GM12878 (cell line): ENCODE data around the gene DIABLO. TPM values are rescaled to one million over a fixed set of nuclear protein-coding genes. Genes with fewer than 3 reads are reported as not detected.

Source experiments
- ATAC-seq: fragments of 200-7000 bp; cut with Tn5 transposase; 3 replicates; pipeline ENCODE4 v1.9.1; 2020; ENCODE audit warnings: mild to moderate bottlenecking, moderate library complexity
- BruUV-seq: library from RNA; stranded (reverse); fragments of 400-500 nt; replicated peaks from 2 replicates; lab custom pipeline; 2021; lab: Mats Ljungman, UMichigan
- CTCF ChIA-PET: fragments of 300-600 bp; sonication (Branson Sonifier 250); formaldehyde crosslinking; extraction: SDS; loops from one replicate; lab custom pipeline; 2021; ENCODE audit warnings: inconsistent platforms; lab: Yijun Ruan, JAX
- POLR2A ChIA-PET: fragments of 350-600 bp; formaldehyde crosslinking; extraction: SDS; loops from one replicate; lab custom pipeline; 2021; ENCODE audit warnings: inconsistent platforms; lab: Charles Lee
- RAD21 ChIA-PET: fragments of 300-600 bp; sonication (Branson Sonifier 250); formaldehyde crosslinking; loops from one replicate; lab custom pipeline; 2023; ENCODE audit warnings: antibody characterized with exemption; ENCODE audit not compliant: unreplicated experiment; lab: Charles Lee
- SMC1A ChIA-PET: fragments of 300-600 bp; sonication (Branson Sonifier 250); formaldehyde crosslinking; loops from one replicate; lab custom pipeline; 2023; ENCODE audit not compliant: unreplicated experiment, uncharacterized antibody; lab: Charles Lee
- DNase-seq: peaks from one replicate; pipeline ENCODE4 v3.0.0-alpha.2; 2011; ENCODE audit warnings: low read depth, low spot score
- FAIRE-seq: peaks from 3 replicates; lab custom pipeline; 2011; peaks lifted over from hg19 to GRCh38; lab: Jason Lieb, UNC
- H2AFZ ChIP-seq: 2 replicates; pipeline ENCODE4 v1.6.0; 2011; ENCODE audit warnings: low read depth, low read length, control low read depth; ENCODE audit not compliant: control insufficient read depth
- H3K27ac ChIP-seq: 2 replicates; pipeline ENCODE4 v1.5.1; 2011; ENCODE audit warnings: control low read depth; ENCODE audit not compliant: control insufficient read depth, insufficient read depth
- H3K27me3 ChIP-seq, 2 experiments: replicated peaks in 1 of 2; 2 replicates each; pipeline versions ENCODE4 v1.6.0 to v1.6.1; 2011; ENCODE audit warnings: low read length in 1 of 2; ENCODE audit not compliant: control insufficient read depth in 2 of 2, insufficient read depth in 2 of 2
- H3K36me3 ChIP-seq, 2 experiments: 2 replicates each; pipeline ENCODE4 v1.5.1; 2011; ENCODE audit warnings: low read length in 1 of 2; ENCODE audit not compliant: control insufficient read depth in 2 of 2, insufficient read depth in 2 of 2
- H3K4me1 ChIP-seq: 2 replicates; pipeline ENCODE4 v1.6.1; 2011; ENCODE audit warnings: mild to moderate bottlenecking, low read length, moderate library complexity, mixed read lengths; ENCODE audit not compliant: control insufficient read depth, insufficient read depth
- H3K4me2 ChIP-seq: 2 replicates; pipeline ENCODE4 v1.6.0; 2011; ENCODE audit warnings: control low read depth; ENCODE audit not compliant: control insufficient read depth, insufficient read depth
- H3K4me3 ChIP-seq: fragments of 200-600 bp; sonication (generic); 2 replicates; pipeline ENCODE4 v1.5.1; 2016
- H3K79me2 ChIP-seq: 2 replicates; pipeline ENCODE4 v1.6.0; 2011; ENCODE audit warnings: low read length; ENCODE audit not compliant: control insufficient read depth, insufficient read depth
- H3K9ac ChIP-seq: 2 replicates; pipeline ENCODE4 v1.8.0; 2011; ENCODE audit warnings: low read length, control low read depth, mixed read lengths; ENCODE audit not compliant: control insufficient read depth, insufficient read depth
- H3K9me3 ChIP-seq: replicated peaks from 3 replicates; pipeline ENCODE4 v1.5.1; 2011; ENCODE audit warnings: mild to moderate bottlenecking, low read length; ENCODE audit not compliant: control insufficient read depth, insufficient read depth
- H4K20me1 ChIP-seq: 2 replicates; pipeline ENCODE4 v1.6.0; 2011; ENCODE audit not compliant: control insufficient read depth, insufficient read depth
- ATF2 ChIP-seq: IDR thresholded peaks from 2 replicates; pipeline ENCODE4 v1.6.1; 2012; ENCODE audit warnings: low read length, inconsistent platforms
- ATF7 ChIP-seq: fragments of 450-650 bp; IDR thresholded peaks from 2 replicates; pipeline ENCODE4 v1.6.1; 2016; ENCODE audit warnings: low read depth, mild to moderate bottlenecking
- FOS ChIP-seq: IDR thresholded peaks from 3 replicates; pipeline ENCODE4 v1.6.1; 2011; ENCODE audit warnings: borderline replicate concordance; ENCODE audit not compliant: insufficient read length; ENCODE audit errors: extremely low read depth
- GATAD2B ChIP-seq: fragments of 450-650 bp; conservative IDR thresholded peaks from 2 replicates; pipeline ENCODE4 v1.6.1; 2017; ENCODE audit warnings: low read depth, mild to moderate bottlenecking, moderate library complexity
- LARP7 ChIP-seq: fragments of 450-650 bp; IDR thresholded peaks from 2 replicates; pipeline ENCODE4 v1.6.1; 2017; ENCODE audit warnings: mild to moderate bottlenecking
- MYB ChIP-seq: fragments of 150-350 bp; IDR thresholded peaks from 2 replicates; pipeline ENCODE4 v1.6.1; 2014; ENCODE audit warnings: mild to moderate bottlenecking, low read depth, low read length, borderline replicate concordance
- PAX5 ChIP-seq: IDR thresholded peaks from 2 replicates; pipeline ENCODE4 v1.6.1; 2011; ENCODE audit warnings: low read depth, low read length, borderline replicate concordance
- RAD51 ChIP-seq: fragments of 450-650 bp; IDR thresholded peaks from 2 replicates; pipeline ENCODE4 v1.6.1; 2016; ENCODE audit warnings: moderate library complexity, mild to moderate bottlenecking, inconsistent platforms
- RCOR1 ChIP-seq: conservative IDR thresholded peaks from 2 replicates; pipeline ENCODE4 v1.6.1; 2012; ENCODE audit warnings: low read depth, low read length, improper control_type of control experiment
- REST ChIP-seq: IDR thresholded peaks from 2 replicates; pipeline ENCODE4 v1.6.1; 2012; ENCODE audit warnings: mild to moderate bottlenecking, low read depth, low read length
- SP1 ChIP-seq: IDR thresholded peaks from one replicate; pipeline ENCODE4 v1.6.1; 2011; ENCODE audit warnings: low read depth, low read length
- TCF7 ChIP-seq: IDR thresholded peaks from 2 replicates; pipeline ENCODE4 v1.6.1; 2014; ENCODE audit warnings: antibody characterized with exemption, borderline replicate concordance
- ZBTB40 ChIP-seq: fragments of 450-650 bp; IDR thresholded peaks from 2 replicates; pipeline ENCODE4 v1.6.1; 2016; ENCODE audit warnings: mild to moderate bottlenecking, moderate library complexity, borderline replicate concordance
- ZNF207 ChIP-seq: fragments of 450-650 bp; IDR thresholded peaks from 2 replicates; pipeline ENCODE4 v1.6.1; 2014; ENCODE audit warnings: antibody characterized with exemption, mild to moderate bottlenecking, borderline replicate concordance
- ZNF622 ChIP-seq: fragments of 450-650 bp; IDR thresholded peaks from 2 replicates; pipeline ENCODE4 v1.6.1; 2017; ENCODE audit warnings: mild to moderate bottlenecking, inconsistent platforms
- WGBS: methylation state at CpG from one replicate; pipeline ENCODE4 v1.1.6; 2016; ENCODE audit warnings: low lambda C conversion rate; ENCODE audit not compliant: insufficient replicate concordance, insufficient coverage; ENCODE audit errors: missing lambda C conversion rate; 5-methylcytosine and 5-hydroxymethylcytosine counted together
- in situ Hi-C: fragments of 300-500 bp; cut with MboI; formaldehyde crosslinking; loops from 9 replicates; pipeline ENCODE4 v1.14.3; 2018; ENCODE audit warnings: mixed read lengths
- intact Hi-C: fragments of 100-400 bp; cut with micrococcal nuclease; formaldehyde crosslinking; loops from one replicate; pipeline ENCODE4 v1.14.2; 2022; ENCODE audit not compliant: unreplicated experiment
- polyA plus RNA-seq, 11 experiments: library from polyadenylated mRNA; depleted of rRNA in 4 of 11; unstranded in 6 of 11; stranded (reverse) in 5 of 11; fragments of >200 nt; fragmentation: Nextera tagmentation in 4 of 11; fragmentation: Illumina TruSeq in 1 of 11; extraction: Ambion mirVana in 4 of 11; extraction: Trizol in 1 of 11; gene quantifications; 1 replicate in 1 of 11; 2 replicates in 10 of 11; pipeline versions ENCODE4 v1.2.1 to v1.2.3, GENCODE V29; 2011 to 2016; ENCODE audit warnings: inconsistent platforms in 2 of 11, missing spikeins in 2 of 11, low read depth in 1 of 11
- total RNA-seq, 4 experiments: library from RNA; depleted of rRNA in 3 of 4; stranded (reverse); fragments of >200 nt in 3 of 4; fragmentation: Illumina TruSeq in 1 of 4; extraction: Trizol in 1 of 4; gene quantifications; 2 replicates each; pipeline versions ENCODE4 v1.2.1 to v1.2.3, GENCODE V29; 2013 to 2021

Gene DIABLO
- total and polyA plus RNA-seq, 10 of the 15 experiments (the other 5 are each of a cell fraction or from before 2014, with no cell fraction given): 18.3 to 69.9 (median 46.2) TPM

GRCh38 chr12:122206976-122207375, 18.9 kb downstream of the DIABLO start:
- Histone ChIP-seq H3K4me3 (no peak overlapping the region), H3K27me3 (peaks cover 0 to 5% of the 10 kb centered on the region in 2 experiments; a peak in 3 of 4 replicates), H4K20me1 (no peaks in the 10 kb centered on the region; the same call in 1 of the 2 replicates), H3K9me3 (no peaks in the 10 kb centered on the region; the same call in 2 of the 3 replicates), H2AFZ (no peak overlapping the region), H3K4me1 (no peaks in the 10 kb centered on the region), H3K27ac (no peak overlapping the region), H3K4me2 (no peak overlapping the region), H3K36me3 (peaks cover 10 to 11% of the 10 kb centered on the region in 2 experiments; a peak in 3 of 4 replicates), H3K79me2 (no peaks in the 10 kb centered on the region), H3K9ac (no peak overlapping the region)
- FAIRE-seq: no peak
- ChIA-PET POLR2A (no interaction called here), SMC1A (no interaction called here), RAD21 (no interaction called here), CTCF (no interaction called here)
- intact Hi-C loops: no loop called here
- in situ Hi-C loops: no loop called here
- TF ChIP-seq MYB (no peak), TCF7 (no peak), LARP7 (no peak), ZBTB40 (no peak), RAD51 (no peak), ZNF622 (no peak), GATAD2B (no peak), SP1 (no peak), RCOR1 (no peak), ATF2 (no peak), ZNF207 (no peak), REST (no peak), ATF7 (no peak), PAX5 (no peak), FOS (no peak)
- no TSS peak for BruUV-seq
- WGBS: 88% methylated on average over 8 of the region's 8 CpGs
- ATAC-seq: no peak
- no peak for DNase-seq
